ENCODE data around the gene TAS2R1.

The TAS2R1 gene

GRCh38 chr5:9630251-9630650 is at the start of gene TAS2R1:
Gene TAS2R1 (minus strand): TSS chr5:9630351. CDS start chr5:9630032, 319 bp downstream.
- no peak for DNase-seq (ENCODE audit: low read depth)

GRCh38 chr5:9670371-9670770 is 40.2 kb upstream of the TAS2R1 start:
- no peak for DNase-seq (ENCODE audit: low read depth)

GRCh38 chr5:9667906-9668305 is 37.8 kb upstream of the TAS2R1 start:
- DNase-seq (ENCODE audit: low read depth): no peak

GRCh38 chr5:9663891-9664290 is 33.7 kb upstream of the TAS2R1 start:
- DNase-seq (ENCODE audit: low read depth): no peak

GRCh38 chr5:9661316-9662015 is 31.3 kb upstream of the TAS2R1 start:
- no peak for DNase-seq (ENCODE audit: low read depth)

- DNase-seq (ENCODE audit: low read depth): no peak
Measured at GRCh38 chr5:9658706-9659105, 28.6 kb upstream of the TAS2R1 start.

- DNase-seq (ENCODE audit: low read depth): no peak
Measured at GRCh38 chr5:9657819-9658218, 27.7 kb upstream of the TAS2R1 start.

GRCh38 chr5:9655641-9656040 is 25.5 kb upstream of the TAS2R1 start:
- DNase-seq (ENCODE audit: low read depth): no peak

GRCh38 chr5:9654886-9655285 is 24.7 kb upstream of the TAS2R1 start:
- no peak for DNase-seq (ENCODE audit: low read depth)

GRCh38 chr5:9653811-9654210 is 23.7 kb upstream of the TAS2R1 start:
- DNase-seq (ENCODE audit: low read depth): no peak

GRCh38 chr5:9653061-9653460 is 22.9 kb upstream of the TAS2R1 start:
- DNase-seq (ENCODE audit: low read depth): no peak

- no peak for DNase-seq (ENCODE audit: low read depth)
Measured at GRCh38 chr5:9652295-9652694, 22.1 kb upstream of the TAS2R1 start.

- DNase-seq (ENCODE audit: low read depth): no peak
Measured at GRCh38 chr5:9646843-9647242, 16.7 kb upstream of the TAS2R1 start.

- no peak for DNase-seq (ENCODE audit: low read depth)
Measured at GRCh38 chr5:9644630-9645029, 14.5 kb upstream of the TAS2R1 start.

- no peak for DNase-seq (ENCODE audit: low read depth)
Measured at GRCh38 chr5:9642621-9643020, 12.5 kb upstream of the TAS2R1 start.

GRCh38 chr5:9641806-9642355 is 11.7 kb upstream of the TAS2R1 start:
- DNase-seq (ENCODE audit: low read depth): no peak

GRCh38 chr5:9632495-9632894 is 2.3 kb upstream of the TAS2R1 start:
- DNase-seq (ENCODE audit: low read depth): no peak

- no peak for DNase-seq (ENCODE audit: low read depth)
Measured at GRCh38 chr5:9627541-9627940, 2.6 kb downstream of the TAS2R1 start.

- no peak for DNase-seq (ENCODE audit: low read depth)
Measured at GRCh38 chr5:9626955-9627354, 3.2 kb downstream of the TAS2R1 start.

GRCh38 chr5:9625731-9626130 is 4.4 kb downstream of the TAS2R1 start:
- DNase-seq (ENCODE audit: low read depth): no peak

GRCh38 chr5:9625286-9625685 is 4.9 kb downstream of the TAS2R1 start:
- no peak for DNase-seq (ENCODE audit: low read depth)

- no peak for DNase-seq (ENCODE audit: low read depth)
Measured at GRCh38 chr5:9624196-9624947, 5.8 kb downstream of the TAS2R1 start.

- no peak for DNase-seq (ENCODE audit: low read depth)
Measured at GRCh38 chr5:9623661-9624060, 6.5 kb downstream of the TAS2R1 start.

All from stimulated activated CD8-positive, alpha-beta memory T cell treated with anti-CD3 and anti-CD28 coated beads, Interleukin-15, amount 100 ng/mL, for 24 hours (primary cell).